EH (cell line): ENCODE measurements around the gene MFAP2.

Experiments used
- DNase-seq: peaks from one replicate; pipeline ENCODE4 v3.0.0-alpha.2; 2015; ENCODE audit warnings: low read depth

The MFAP2 gene, protein sequence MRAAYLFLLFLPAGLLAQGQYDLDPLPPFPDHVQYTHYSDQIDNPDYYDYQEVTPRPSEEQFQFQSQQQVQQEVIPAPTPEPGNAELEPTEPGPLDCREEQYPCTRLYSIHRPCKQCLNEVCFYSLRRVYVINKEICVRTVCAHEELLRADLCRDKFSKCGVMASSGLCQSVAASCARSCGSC

DNA sequence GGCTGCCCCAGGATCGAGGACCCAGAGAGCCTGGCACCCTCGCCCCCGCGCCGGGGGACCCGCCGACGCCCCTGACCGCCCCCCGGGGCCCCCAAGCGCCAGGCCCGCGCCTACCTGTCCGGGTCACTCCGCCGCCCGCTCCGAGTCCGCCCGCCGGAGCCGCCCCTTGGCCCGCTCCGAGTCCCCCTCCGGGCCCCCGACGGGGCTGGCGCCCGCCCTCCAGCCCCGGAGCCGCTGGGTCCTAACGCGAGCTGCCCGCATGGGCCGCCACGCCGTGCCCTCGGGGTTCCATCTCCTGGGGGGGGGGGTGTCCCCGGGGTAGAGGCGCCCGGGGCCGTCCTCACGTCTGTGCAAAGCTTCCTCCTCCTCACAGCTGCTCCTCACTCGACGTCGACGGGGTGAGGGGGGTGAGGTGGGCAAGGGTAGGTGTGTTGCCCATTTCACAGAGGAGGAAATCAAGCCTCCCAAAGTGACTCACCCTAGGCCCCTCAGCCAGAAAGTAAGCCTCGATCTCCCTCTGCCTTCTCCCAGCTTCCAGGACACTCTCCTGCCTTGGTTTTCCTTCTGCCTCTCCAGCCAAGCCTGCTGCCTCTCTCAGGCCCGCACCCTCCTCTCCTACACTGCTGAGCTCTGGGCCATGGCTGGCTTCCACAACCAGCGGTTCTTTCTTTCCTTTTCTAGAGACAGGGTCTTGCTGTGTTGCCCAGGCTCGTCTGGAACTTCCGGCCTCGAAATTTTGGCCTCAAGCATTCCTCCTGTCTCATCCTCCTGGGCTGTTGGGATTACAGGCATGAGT is at the start of gene MFAP2:
MFAP2 (minus strand) TSS at position 148 of the 796 bp plus-strand sequence. CDS start 2,347 bp downstream, outside the sequence.
- DNase-seq = peak; percentile 81

DNA sequence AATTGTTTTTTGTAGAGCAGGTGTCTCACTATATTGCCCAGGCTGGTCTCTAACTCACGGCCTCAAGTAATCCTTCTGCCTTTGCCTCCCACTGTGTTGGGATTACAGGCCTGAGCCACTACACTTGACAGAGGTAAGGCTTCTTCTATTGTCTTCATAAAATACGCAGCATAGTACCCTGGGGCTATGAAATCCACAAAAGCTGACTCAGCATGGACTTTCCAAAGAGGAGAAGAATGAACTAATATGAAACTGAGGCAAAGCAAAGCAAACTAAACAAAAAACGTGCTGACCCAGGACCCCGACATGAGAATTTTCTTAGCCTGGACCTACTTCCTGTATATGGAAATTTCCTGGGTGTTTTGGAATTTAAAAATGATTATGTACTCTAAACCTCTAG is 49.8 kb upstream of the MFAP2 start:
- no peak for DNase-seq

DNA sequence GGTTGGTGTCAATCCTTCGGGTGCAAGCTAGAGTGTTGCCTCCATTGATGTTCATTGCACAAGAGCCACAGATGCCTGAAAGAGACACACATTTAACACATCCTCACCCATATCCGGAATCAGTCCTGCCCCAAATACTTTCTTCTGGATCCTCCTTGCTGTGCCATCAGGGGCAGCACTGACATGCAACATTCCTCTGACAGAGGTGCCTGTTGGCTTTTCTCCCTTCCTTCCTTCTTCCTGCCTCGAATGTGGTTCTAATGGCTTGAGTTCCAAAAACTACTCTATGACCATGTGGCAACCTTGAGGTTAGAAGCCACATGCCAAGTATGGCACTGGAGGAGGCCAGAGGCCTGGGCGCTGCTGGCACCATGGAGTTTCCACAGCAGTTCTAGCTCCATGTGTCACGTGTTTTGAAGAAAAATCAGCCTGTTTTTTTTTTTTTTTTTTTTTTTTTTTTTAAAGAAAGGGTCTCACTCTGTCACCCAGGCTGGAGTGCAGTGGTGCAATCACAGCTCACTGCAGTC is 48.3 kb upstream of the MFAP2 start:
- no peak for DNase-seq

DNA sequence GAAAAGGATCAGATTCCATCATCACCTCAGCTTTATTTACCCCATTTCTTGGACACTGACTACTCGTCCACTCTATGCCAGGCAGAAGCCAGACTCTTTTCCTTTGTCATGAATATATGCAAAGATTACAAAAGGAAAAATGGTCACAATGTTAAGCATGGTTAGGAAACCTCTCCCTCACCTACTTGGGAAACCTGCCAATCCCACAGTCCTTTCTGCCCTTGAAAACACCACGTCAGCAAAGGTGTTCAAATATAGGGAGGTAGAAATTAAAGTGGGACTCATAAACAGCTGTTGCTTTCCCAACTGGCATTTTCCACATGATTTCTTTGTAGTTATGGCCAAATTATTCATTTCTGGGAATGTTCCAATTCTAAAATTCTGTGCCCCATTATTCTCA is 47.5 kb upstream of the MFAP2 start:
- no peak for DNase-seq

DNA sequence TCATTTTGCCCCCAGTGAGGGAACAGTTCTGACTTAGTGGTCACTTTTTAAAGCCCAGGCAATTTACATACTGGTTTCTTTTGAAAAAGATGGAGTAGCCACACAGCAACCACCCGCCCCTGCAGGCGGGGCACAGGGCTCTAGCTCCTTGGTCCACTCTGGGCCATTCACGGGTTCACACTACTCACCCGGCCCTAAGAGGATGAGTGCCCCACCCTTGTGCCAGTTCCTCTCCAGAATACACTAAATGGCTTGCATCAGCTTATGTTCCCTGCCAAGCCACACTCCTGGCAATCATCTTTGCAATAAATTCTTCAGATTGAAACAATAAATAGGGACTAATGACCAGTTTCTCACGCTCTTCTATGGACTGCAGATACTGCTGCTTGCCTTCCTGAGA is 47.0 kb upstream of the MFAP2 start:
- DNase-seq = peak; percentile 53

DNA sequence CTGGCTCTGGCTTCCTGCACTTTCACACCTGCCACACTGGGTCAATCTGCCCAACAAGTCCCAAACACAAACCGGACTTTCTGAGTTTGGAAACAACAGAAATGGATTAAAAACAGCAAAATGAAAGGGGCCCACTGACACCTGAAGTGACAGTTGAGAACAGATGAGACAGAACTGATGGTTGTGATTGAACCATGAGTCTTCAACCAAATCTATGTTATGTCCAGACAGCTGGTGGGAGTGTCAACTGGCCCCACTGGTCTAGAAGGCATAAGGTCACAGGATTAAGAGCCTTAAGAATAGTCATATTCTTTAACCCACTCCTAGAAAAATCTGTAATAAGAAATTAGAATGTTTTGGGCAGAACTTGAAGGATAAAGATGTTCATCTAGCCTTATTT is 44.3 kb upstream of the MFAP2 start:
- no peak for DNase-seq

DNA sequence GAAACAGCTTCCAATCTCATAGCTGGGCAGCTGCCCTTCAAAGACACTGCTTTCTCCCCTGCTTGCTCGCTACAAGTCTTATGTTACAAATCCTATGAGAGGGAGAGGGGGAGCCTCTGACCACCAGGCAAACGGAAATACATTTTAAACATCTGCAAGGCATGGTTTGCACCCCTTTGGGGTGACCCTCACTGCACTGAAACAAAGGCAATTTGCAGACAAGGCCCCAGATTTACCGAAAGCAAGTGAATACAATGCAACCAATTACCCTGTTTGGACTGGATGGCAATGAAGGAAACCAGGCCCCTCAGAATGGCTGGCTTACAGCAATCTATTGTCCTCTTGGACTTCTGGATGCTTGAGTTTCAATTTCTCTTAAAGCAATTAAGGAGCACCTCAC is 43.2 kb upstream of the MFAP2 start:
- DNase-seq = no peak

DNA sequence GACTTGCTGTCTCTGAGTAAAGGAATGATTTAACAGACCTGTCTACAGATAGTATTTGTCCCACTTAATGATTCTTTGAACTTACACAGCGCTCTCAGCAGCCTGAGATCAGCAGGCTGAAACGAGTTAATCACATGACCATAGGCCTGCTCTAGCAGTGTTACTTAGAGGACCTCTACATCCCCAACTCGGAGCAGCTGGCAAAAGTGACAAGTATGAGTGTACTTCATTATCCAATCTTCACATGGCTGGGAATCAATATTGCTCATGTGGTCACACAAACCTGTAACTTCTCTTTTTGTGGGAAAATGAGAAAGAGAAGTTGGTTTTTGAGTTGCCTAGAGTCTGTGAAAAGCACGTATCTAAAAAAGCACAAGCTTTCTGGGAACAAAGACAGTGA is 42.7 kb upstream of the MFAP2 start:
- no peak for DNase-seq

DNA sequence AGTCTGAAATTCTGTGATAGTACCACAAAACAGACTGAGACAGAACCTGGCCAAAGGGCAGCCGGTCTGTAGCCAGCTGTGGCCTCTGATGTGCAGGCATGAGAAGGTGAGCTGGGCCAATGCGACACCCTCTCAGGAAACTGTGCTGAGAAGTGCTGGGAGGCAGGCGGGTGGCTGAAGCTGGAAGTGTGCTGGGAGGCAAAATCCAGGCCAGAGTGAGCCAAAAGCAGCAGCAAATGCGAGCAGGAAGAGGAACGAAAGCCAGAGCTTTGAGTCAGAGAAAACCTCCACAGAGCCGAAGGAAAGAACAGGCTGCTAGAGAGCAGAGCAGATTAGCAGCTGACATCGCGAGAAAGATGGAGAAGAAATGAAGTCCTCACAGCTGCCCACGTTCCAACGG is 41.5 kb upstream of the MFAP2 start:
- no peak for DNase-seq

DNA sequence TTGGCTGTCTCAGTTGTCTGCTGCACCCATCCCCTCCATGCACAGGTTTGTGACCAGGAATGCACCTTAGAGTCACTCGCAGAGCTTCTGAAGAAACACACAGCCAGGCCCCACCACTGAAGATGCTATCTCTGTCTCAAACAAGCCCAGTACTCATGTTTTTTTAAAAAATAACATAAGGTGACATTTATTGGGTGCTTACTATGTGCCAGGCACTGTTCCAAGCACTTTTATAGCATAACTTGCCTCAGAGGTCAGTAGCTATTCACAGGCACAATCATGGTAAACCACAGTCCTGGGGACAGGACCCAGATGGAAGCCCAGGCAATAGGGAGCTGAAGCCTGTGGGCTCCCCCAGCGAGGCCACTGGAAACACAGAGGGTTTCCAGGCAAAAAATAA is 40.1 kb upstream of the MFAP2 start:
- peak; percentile 74 for DNase-seq

DNA sequence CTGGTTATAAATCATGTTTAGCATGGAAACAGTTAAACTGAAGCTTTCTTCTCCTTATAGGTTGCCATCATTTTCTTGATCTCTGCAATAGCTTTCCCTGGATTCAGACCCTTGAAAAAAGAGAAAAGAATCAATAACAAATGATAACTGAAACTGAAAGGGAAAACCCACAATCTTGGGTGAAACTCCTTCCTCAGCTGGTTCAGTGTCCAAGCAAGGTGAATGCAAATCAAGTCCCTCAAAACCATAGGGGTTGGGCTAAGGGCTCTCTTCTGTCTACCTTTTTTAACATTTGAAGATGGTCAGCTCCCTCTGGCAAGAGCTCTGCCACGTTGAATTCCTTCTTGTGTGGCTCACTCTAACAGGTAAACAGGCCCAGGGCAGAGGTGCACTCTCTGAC is 38.4 kb upstream of the MFAP2 start:
- no peak for DNase-seq

DNA sequence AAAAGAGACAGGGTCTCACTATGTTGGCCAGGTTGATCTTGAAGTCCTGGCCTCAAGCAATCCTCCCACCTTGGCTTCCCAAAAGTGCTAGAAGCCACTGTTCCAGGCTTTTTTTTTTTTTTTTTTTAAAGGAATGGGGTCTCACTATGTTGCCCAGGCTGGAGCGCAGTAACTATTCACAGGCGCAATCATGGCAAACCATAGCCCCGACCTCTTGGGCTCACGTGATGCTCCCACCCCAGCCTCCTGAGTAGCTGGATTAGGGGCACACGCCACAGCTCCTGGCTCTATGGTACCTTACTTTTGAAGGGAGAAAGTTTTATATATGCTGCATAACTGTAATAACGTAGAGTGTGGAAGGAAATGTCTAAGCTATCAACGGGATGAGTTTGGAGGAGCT is 37.0 kb upstream of the MFAP2 start:
- no peak for DNase-seq

DNA sequence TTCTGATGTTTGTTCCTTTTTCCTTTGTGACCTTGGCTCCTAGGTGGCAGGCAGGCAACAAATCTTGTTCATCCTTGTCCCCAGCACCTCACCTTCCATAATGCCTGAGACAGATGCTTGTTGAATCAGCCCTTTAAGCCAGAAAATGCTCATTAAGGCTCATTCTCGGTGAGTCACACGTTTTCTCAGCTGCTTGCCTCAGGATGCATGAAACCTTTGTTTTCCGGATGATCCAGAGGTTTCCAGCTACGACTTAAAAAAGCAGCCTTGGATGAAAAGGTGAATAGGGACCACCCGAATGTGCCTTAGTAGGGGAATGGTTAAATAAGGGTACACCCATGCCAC is 35.9 kb upstream of the MFAP2 start:
- DNase-seq = peak; percentile 76

DNA sequence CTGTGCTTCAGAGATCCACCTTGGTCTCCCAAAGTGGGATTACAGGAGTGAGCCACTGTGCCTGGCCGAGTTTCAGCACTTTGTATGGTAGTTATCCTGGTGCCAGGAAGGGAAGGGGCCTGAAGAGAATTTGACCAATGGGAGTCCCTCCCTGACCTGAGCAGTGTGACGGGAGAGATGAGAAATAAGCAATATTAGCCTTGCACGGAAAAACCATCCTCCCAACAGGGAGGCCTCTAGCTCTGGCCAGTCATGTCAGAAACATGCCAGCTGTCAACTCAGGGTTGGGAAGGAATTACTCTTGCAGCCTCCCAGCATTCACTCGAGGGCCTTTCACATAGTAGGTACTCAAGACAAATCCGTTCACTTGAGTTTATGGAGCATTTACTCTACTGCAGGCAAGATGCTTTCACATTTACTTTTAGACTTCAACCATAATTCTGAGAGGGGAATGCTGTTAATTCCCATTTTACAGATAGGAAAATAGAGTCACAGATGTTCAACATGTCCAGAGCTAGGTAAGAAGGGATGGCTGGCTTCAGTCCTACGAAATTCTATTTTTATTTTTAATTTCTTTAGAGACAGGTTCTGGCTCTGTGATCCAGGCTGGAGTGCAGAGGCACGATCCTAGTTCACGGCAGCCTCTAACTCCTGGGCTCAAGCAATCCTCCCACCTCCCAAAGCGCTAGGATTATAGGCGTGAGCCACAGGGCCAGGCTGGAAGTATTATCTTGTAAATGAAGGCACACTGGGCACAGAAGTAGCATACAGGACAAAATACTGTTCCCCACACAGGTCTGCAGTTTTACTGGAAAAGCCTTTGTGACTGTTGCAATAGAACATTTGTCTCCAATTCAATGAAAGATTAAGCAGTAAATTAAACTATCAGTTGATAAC is 34.5 kb upstream of the MFAP2 start:
- no peak for DNase-seq

DNA sequence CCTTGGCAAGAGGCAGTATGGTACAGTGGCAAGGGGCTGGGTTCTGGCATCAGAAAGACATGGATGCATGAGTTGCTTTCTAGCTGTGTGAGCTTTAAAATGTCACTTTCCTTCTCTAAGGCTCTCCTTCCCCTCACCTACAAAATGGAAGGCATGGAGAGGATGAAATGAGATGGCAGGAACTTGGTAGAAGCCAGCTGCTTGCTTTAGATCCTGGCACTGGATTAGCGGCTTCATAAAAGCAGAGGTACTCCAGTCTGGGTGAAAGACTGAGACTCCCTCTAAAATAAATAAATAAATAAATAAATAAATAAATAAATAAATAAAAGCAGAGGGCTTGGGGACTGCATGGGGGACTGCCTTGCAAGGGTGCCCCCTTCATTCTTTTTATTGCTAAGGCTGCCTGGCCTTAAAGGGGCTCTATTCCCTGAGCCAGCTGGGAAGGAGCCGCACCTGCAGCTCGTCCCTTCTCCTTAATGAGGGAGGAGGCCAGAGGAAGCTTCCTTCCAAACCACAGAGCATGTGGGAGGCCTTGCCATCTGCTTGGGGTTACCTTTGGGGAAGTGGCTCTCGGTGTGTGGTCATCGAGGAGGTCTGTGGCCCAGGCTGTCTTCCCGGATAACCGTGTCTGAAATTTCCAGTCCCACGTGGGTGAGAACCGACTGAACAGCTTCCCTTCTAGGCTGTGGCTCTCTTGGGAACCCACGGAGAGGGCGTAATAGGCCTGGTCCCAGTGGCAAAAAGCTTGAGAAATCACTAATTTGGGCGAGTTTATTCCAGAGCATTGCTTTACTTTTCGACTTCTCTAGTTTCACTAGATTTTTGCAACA is 33.3 kb upstream of the MFAP2 start:
- DNase-seq = no peak

DNA sequence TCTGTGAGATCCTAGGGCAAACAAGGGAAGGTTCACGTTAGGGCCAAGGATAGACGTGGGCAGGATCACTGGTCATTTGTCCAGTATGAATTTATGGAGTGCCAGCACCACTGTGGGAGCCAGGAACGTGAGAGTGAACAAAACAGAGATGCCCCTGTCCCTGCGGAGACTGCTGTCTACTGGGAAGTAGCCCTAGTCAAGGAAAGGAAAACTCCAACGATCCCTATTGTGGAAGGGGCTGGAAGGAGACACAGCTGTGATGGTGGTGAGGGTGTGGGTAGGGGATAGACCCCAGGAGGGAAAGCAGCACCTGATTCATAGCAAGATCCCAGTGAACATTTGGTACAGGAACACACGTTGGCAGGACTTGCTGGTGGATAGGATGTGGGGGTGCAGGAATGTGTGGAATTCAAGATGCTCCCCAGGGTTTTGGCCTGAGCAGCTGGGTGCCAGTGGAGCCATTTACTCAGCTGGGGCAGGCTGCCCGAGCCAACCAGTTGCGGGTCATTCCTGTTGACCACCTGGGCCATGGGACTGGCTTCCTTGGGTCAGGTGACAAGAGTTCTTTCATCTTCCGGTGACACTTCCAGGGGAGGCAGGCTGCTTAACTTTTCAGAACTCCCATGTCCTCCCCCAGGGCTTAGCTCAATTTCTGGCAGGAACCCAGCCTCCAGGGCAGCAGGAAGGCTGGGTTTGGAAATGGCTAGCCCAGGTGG is 32.5 kb upstream of the MFAP2 start:
- DNase-seq = peak; percentile 62

DNA sequence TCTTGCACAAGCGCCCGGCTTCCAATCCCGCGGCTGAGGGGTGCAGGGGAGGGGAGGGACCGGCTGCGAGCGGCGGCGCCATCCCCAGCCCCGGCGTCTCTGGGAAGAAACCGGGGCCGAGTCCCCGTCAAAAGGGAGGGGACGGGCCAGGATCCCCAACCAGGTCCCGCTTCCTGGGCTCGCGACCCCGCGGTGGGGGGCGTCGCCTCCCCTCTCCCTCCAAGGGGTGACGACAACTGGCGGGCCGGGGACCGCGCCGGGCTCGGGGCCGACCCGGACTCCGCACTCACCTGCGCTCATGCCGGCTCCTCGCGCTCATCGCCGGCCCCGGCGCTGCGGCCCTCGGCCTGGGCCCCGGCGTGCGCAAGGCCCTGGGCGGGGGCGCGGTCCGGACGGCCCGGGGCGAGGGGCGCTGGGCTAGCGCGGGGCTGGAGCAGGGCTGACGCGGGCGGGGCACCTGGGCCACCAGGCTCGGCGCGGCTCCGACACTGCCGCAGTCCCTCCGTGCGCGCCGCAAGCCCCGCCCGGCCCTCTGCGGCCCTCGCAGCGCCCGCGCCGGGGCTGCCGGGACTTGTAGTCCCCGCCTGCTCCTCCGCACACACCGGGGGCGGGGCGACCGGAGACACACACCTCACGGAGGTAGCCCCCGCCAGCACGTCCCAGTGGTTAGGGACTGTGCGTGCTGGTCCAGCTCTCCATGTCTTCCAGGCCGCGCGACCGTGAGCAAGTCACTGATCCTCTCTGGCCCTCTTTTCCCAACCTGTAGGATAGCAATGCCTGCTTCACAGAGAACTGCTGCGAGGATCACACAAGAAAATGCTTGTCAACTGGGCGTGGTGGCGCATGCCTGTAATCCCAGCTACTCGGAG is 31.3 kb upstream of the MFAP2 start, which contains the start of gene ATP13A2:
ATP13A2 (minus strand) TSS at position 490 of the 869 bp plus-strand sequence; CDS start at position 300, 190 bp downstream.
- peak; percentile 72 for DNase-seq

DNA sequence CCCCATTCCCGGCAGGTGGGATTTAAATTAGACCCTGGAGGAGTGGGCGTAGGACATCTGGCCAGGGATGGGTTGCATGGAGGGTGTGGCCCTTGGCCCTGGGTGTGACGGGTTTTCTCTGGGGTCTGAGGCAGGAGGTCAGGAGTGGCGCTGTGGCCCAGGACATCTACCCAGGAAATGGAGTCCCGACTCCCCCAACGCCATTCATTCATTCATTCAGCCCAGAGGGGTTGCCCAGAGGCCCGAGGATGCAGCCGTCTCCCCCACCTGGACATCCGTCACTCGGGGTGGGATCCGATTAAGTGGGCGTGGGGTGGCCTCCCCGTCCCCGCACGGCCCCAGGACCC is 30.6 kb upstream of the MFAP2 start:
- DNase-seq = no peak

DNA sequence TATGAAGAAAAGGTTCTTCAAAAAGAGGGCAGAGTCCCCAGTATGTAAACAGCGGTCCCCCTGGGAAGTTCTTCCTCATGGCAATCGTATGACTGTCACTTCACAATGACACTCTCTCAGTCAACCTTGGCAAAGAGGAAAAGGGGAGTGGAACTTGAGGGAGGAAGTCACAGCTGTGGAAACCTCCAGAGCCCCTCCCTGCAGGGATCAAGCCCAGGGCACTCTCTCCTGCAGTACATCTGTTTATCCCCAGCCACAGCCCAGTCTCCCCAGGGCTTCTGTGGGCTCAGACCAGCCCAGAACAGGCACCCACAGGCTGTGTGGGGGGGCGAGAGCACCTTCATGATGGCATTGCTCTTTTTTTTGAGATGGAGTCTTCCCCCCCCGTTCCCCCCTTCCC is 29.3 kb upstream of the MFAP2 start:
- DNase-seq = no peak

DNA sequence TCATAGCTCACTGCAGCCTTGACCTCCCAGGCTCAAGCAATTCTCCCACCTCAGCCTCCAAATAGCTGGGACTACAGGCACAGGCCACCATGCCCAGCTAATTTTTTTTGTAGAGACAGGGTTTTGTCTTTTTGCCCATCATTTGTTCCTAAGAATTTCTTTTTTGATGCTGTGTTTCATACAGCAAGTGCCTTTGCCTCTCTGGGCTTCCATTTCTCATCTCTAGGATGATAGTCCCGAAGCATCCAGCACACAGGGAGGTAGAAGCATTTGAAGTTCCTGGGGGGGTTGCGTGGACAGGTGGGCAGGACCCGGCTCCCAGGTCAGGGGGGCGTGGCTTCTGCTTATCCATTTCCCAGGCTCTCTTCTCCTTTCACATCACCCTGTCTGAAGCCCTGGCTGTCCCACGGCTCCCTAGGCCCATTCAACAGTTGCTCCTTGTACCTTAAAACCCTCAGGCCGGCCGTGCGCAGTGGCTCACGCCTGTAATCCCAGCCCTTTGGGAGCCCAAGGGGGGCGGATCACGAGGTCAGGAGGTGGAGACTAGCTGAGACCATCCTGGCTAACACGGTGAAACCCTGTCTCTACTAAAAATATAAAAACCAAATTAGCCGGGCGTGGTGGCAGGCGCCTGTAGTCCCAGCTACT is 27.9 kb upstream of the MFAP2 start:
- no peak for DNase-seq
